Neuronal stem cell (in vitro differentiated cells): ENCODE measurements around the gene FMN1.
"Not testable (repeated sequence)": the region's sequence is repeated elsewhere in the genome, so short reads cannot be mapped to it uniquely, and the experiment has no call there.

Experiments
- DNase-seq: peaks from one replicate; pipeline ENCODE4 v3.0.0-alpha.2; 2013; ENCODE audit warnings: low spot score
- H2AFZ ChIP-seq: one replicate; pipeline ENCODE4 v1.6.1; 2013; ENCODE audit warnings: mild to moderate bottlenecking, low read length, inconsistent platforms
- H2AK5ac ChIP-seq: 2 replicates; pipeline ENCODE4 v1.6.1; 2013; ENCODE audit warnings: low read depth, mild to moderate bottlenecking, inconsistent platforms, low read length, moderate library complexity, mixed read lengths
- H2BK120ac ChIP-seq: 2 replicates; pipeline ENCODE4 v1.6.1; 2013; ENCODE audit warnings: low read depth, mild to moderate bottlenecking, inconsistent platforms, low read length, moderate library complexity, mixed read lengths
- H2BK12ac ChIP-seq: one replicate; pipeline ENCODE4 v1.6.1; 2013; ENCODE audit warnings: low read length, inconsistent platforms
- H2BK15ac ChIP-seq: 2 replicates; pipeline ENCODE4 v1.6.1; 2013; ENCODE audit warnings: mild to moderate bottlenecking, low read length, inconsistent platforms, mixed read lengths
- H2BK5ac ChIP-seq: one replicate; pipeline ENCODE4 v1.6.1; 2013; ENCODE audit warnings: inconsistent platforms, mild to moderate bottlenecking, low read length, moderate library complexity
- H3K14ac ChIP-seq: one replicate; pipeline ENCODE4 v1.6.1; 2013; ENCODE audit warnings: low read length, inconsistent platforms
- H3K18ac ChIP-seq: 2 replicates; pipeline ENCODE4 v1.6.1; 2013; ENCODE audit warnings: low read length, inconsistent platforms
- H3K23ac ChIP-seq: 2 replicates; pipeline ENCODE4 v1.6.1; 2013; ENCODE audit warnings: low read depth, mild to moderate bottlenecking, mixed read lengths, low read length, inconsistent platforms; ENCODE audit not compliant: poor library complexity
- H3K27ac ChIP-seq: replicated peaks from 3 replicates; pipeline ENCODE4 v1.5.1; 2013; ENCODE audit warnings: low read length, inconsistent platforms
- H3K27me3 ChIP-seq, 3 experiments: 2 replicates each; pipeline ENCODE4 v1.6.1; 2013; ENCODE audit warnings: low read length in 3 of 3, mild to moderate bottlenecking in 2 of 3, inconsistent platforms in 1 of 3, low read depth in 1 of 3, mixed read lengths in 1 of 3, moderate library complexity in 1 of 3; ENCODE audit not compliant: control insufficient read depth in 3 of 3, insufficient read depth in 3 of 3
- H3K36me3 ChIP-seq, 2 donors: replicated peaks in 1 of 2; 2 replicates each; pipeline ENCODE4 v1.6.1; 2013; ENCODE audit warnings: low read length in 2 of 2; ENCODE audit not compliant: control insufficient read depth in 2 of 2, insufficient read depth in 2 of 2
- H3K4ac ChIP-seq: 2 replicates; pipeline ENCODE4 v1.6.1; 2013; ENCODE audit warnings: inconsistent platforms, mild to moderate bottlenecking, low read length, moderate library complexity
- H3K4me1 ChIP-seq, 2 donors: 1 replicate in 1 of 2; 2 replicates in 1 of 2; pipeline ENCODE4 v1.6.1; 2013; ENCODE audit warnings: low read length in 2 of 2, low read depth in 1 of 2; ENCODE audit not compliant: control insufficient read depth in 2 of 2, insufficient read depth in 1 of 2
- H3K4me2 ChIP-seq: one replicate; pipeline ENCODE4 v1.6.1; 2013; ENCODE audit warnings: mild to moderate bottlenecking, low read length, inconsistent platforms; ENCODE audit not compliant: insufficient read depth, poor library complexity, severe bottlenecking
- H3K4me3 ChIP-seq, 2 donors: 2 replicates each; pipeline ENCODE4 v1.5.1; 2013; ENCODE audit warnings: low read length in 2 of 2, mild to moderate bottlenecking in 2 of 2, inconsistent platforms in 1 of 2, moderate library complexity in 1 of 2
- H3K79me1 ChIP-seq: one replicate; pipeline ENCODE4 v1.6.1; 2013; ENCODE audit warnings: low read depth, mild to moderate bottlenecking, inconsistent platforms, low read length, moderate library complexity
- H3K9ac ChIP-seq: one replicate; pipeline ENCODE4 v1.6.1; 2013; ENCODE audit warnings: mild to moderate bottlenecking, low read depth, low read length, inconsistent platforms; ENCODE audit not compliant: poor library complexity
- H3K9me3 ChIP-seq, 2 donors: replicated peaks in 1 of 2; 2 replicates each; pipeline versions ENCODE3 to v1.6.1; 2013; ENCODE audit warnings: low read length in 2 of 2, mild to moderate bottlenecking in 2 of 2, inconsistent platforms in 1 of 2, low read depth in 1 of 2, mixed read lengths in 1 of 2, moderate library complexity in 1 of 2; ENCODE audit not compliant: control insufficient read depth in 2 of 2, insufficient read depth in 1 of 2
- H4K8ac ChIP-seq: one replicate; pipeline ENCODE4 v1.6.1; 2013; ENCODE audit warnings: low read depth, mild to moderate bottlenecking, inconsistent platforms, low read length, moderate library complexity
- H4K91ac ChIP-seq: one replicate; pipeline ENCODE4 v1.6.1; 2013; ENCODE audit warnings: low read length, low read depth, mild to moderate bottlenecking, inconsistent platforms; ENCODE audit not compliant: poor library complexity
- WGBS, 2 donors: extraction: QIAGEN DNeasy Blood & Tissue Kit; methylation state at CpG; one replicate each; pipeline ENCODE4 v1.1.7; 2013; ENCODE audit warnings: missing lambda C conversion rate in 2 of 2, mixed read lengths in 1 of 2; ENCODE audit not compliant: insufficient read length in 2 of 2, insufficient replicate concordance in 1 of 2; ENCODE audit errors: extremely low coverage in 2 of 2; 5-methylcytosine and 5-hydroxymethylcytosine counted together

The FMN1 gene

GRCh38 chr15:32851572-32851971, 342.9 kb downstream of the FMN1 start:
- H3K14ac ChIP-seq, result no peak overlapping the region
- no peak overlapping the region for H2AK5ac ChIP-seq
- H2BK120ac ChIP-seq, result no peak overlapping the region
- H3K27me3 ChIP-seq, result no peaks in the 10 kb centered on the region
- H3K23ac ChIP-seq, result no peak overlapping the region
- no peak overlapping the region for H4K8ac ChIP-seq
- no peak overlapping the region for H2BK5ac ChIP-seq
- peaks cover 6 to 7% of the 10 kb centered on the region in 2 donors for H3K4me1 ChIP-seq
- no peak overlapping the region for H2AFZ ChIP-seq
- H3K18ac ChIP-seq, result no peak overlapping the region
- H3K4ac ChIP-seq, result no peak overlapping the region
- H3K9ac ChIP-seq, result no peak overlapping the region
- H2BK12ac ChIP-seq, result no peak overlapping the region
- no CpG with 5 or more reads among the region's 5 CpGs for WGBS, 2 donors
- no peak overlapping the region for H3K27ac ChIP-seq
- no peak overlapping the region for H4K91ac ChIP-seq
- DNase-seq, result no peak
- H3K4me3 ChIP-seq, result no peak overlapping the region
- no peak overlapping the region for H3K4me2 ChIP-seq
- peaks cover 0 to 2% of the 10 kb centered on the region in 2 donors for H3K9me3 ChIP-seq
- H2BK15ac ChIP-seq, result no peak overlapping the region
- H3K79me1 ChIP-seq, result no peaks in the 10 kb centered on the region
- no peaks in the 10 kb centered on the region for H3K36me3 ChIP-seq

GRCh38 chr15:32849769-32850668, 344.5 kb downstream of the FMN1 start:
- Histone ChIP-seq H2AFZ (no peak overlapping the region), H2BK5ac (no peak overlapping the region), H3K14ac (no peak overlapping the region), H2AK5ac (no peak overlapping the region), H4K8ac (no peak overlapping the region), H2BK15ac (no peak overlapping the region), H3K27me3 (no peaks in the 10 kb centered on the region), H3K4me1 (peaks cover 0 to 4% of the 10 kb centered on the region in 2 donors), H3K36me3 (no peaks in the 10 kb centered on the region), H3K23ac (no peak overlapping the region), H3K9me3 (peaks cover 0 to 2% of the 10 kb centered on the region in 2 donors), H3K4ac (no peak overlapping the region), H2BK12ac (no peak overlapping the region), H3K27ac (no peak overlapping the region), H3K9ac (no peak overlapping the region), H3K18ac (no peak overlapping the region), H3K4me3 (no peak overlapping the region), H3K79me1 (no peaks in the 10 kb centered on the region), H2BK120ac (no peak overlapping the region), H3K4me2 (no peak overlapping the region), H4K91ac (no peak overlapping the region)
- no CpG with 5 or more reads among the region's 11 CpGs for WGBS, 2 donors
- DNase-seq, result no peak

- H2BK5ac ChIP-seq, H3K14ac ChIP-seq, H2AFZ ChIP-seq, H3K4me3 ChIP-seq, DNase-seq, H3K27ac ChIP-seq, H4K8ac ChIP-seq, H3K23ac ChIP-seq, H2AK5ac ChIP-seq, H3K36me3 ChIP-seq, H3K27me3 ChIP-seq, H3K18ac ChIP-seq, H3K79me1 ChIP-seq, H2BK12ac ChIP-seq, H3K9ac ChIP-seq, H2BK120ac ChIP-seq, H3K9me3 ChIP-seq, H3K4ac ChIP-seq, H3K4me1 ChIP-seq, H4K91ac ChIP-seq, H3K4me2 ChIP-seq, H2BK15ac ChIP-seq: not testable (repeated sequence)
- no CpG with 5 or more reads among the region's 2 CpGs for WGBS, 2 donors
Measured at GRCh38 chr15:32846671-32847070, 347.8 kb downstream of the FMN1 start.

GRCh38 chr15:32844118-32844711, 350.3 kb downstream of the FMN1 start:
- Histone ChIP-seq H3K36me3 (no peaks in the 10 kb centered on the region), H3K4me2 (no peak overlapping the region), H4K91ac (no peak overlapping the region), H3K9me3 (peaks cover 0 to 2% of the 10 kb centered on the region in 2 donors), H3K4ac (no peak overlapping the region), H3K18ac (no peak overlapping the region), H3K79me1 (no peaks in the 10 kb centered on the region), H3K9ac (no peak overlapping the region), H3K4me1 (no peaks in the 10 kb centered on the region), H3K14ac (no peak overlapping the region), H3K23ac (no peak overlapping the region), H3K27me3 (no peaks in the 10 kb centered on the region), H2BK12ac (no peak overlapping the region), H2BK5ac (no peak overlapping the region), H3K27ac (no peak overlapping the region), H3K4me3 (no peak overlapping the region), H2AFZ (no peak overlapping the region), H2BK120ac (no peak overlapping the region), H2AK5ac (no peak overlapping the region), H2BK15ac (no peak overlapping the region), H4K8ac (no peak overlapping the region)
- no peak for DNase-seq
- no CpG with 5 or more reads among the region's 2 CpGs for WGBS, 2 donors
